K562 (cell line): ENCODE results near the gene RAP2B. TPM values are rescaled to one million over a fixed set of nuclear protein-coding genes. Genes with fewer than 3 reads are reported as not detected.
A peak's percentile ranks its signal among the peaks of the same experiment; 100 is the strongest.

ENCODE experiments used
- AFF4 ChIP-seq: sonication (generic); formaldehyde crosslinking; IDR thresholded peaks from 2 replicates; pipeline ENCODE4 v1.8.0; 2023; ENCODE audit warnings: mild to moderate bottlenecking, missing genetic modification reagents
- BMI1 ChIP-seq: fragments of 150-350 bp; IDR thresholded peaks from 2 replicates; pipeline ENCODE4 v1.6.1; 2014; ENCODE audit warnings: low read length
- CBFA2T3 ChIP-seq: fragments of 450-650 bp; IDR thresholded peaks from 2 replicates; pipeline ENCODE4 v1.6.1; 2017
- CHCHD3 ChIP-seq: fragments of 250-450 bp; sonication (Bioruptor Pico); IDR thresholded peaks from 2 replicates; pipeline ENCODE4 v2.1.2; 2022; ENCODE audit warnings: mild to moderate bottlenecking
- CTBP1 ChIP-seq: fragments of 450-650 bp; IDR thresholded peaks from 2 replicates; pipeline ENCODE4 v1.6.1; 2016; ENCODE audit warnings: borderline replicate concordance
- DACH1 ChIP-seq: fragments of 450-650 bp; IDR thresholded peaks from 2 replicates; pipeline ENCODE4 v1.6.1; 2018; ENCODE audit not compliant: partially characterized antibody
- FOXP4 ChIP-seq: sonication (generic); formaldehyde crosslinking; IDR thresholded peaks from 2 replicates; pipeline ENCODE4 v1.8.0; 2022; ENCODE audit warnings: mild to moderate bottlenecking, missing genetic modification reagents, borderline replicate concordance
- HBP1 ChIP-seq: fragments of 450-650 bp; formaldehyde crosslinking; IDR thresholded peaks from 2 replicates; pipeline ENCODE4 v1.4.0; 2022; ENCODE audit warnings: missing genetic modification characterization
- KDM1A ChIP-seq, 2 experiments: fragments of 450-650 bp; IDR thresholded peaks; 2 replicates each; pipeline ENCODE4 v1.6.1; 2016; ENCODE audit warnings: mild to moderate bottlenecking in 2 of 2
- PCBP1 ChIP-seq: fragments of 200-400 bp; formaldehyde crosslinking; IDR thresholded peaks from 2 replicates; pipeline ENCODE4 v1.6.1; 2018; ENCODE audit warnings: mild to moderate bottlenecking, low read depth, low read length; ENCODE audit not compliant: poor library complexity, severe bottlenecking
- RCOR1 ChIP-seq, 2 experiments: IDR thresholded peaks; 2 replicates each; pipeline ENCODE4 v1.6.1; 2012; ENCODE audit warnings: low read depth in 2 of 2, low read length in 2 of 2, borderline replicate concordance in 1 of 2, improper control_type of control experiment in 1 of 2
- RERE ChIP-seq: sonication (generic); formaldehyde crosslinking; IDR thresholded peaks from 2 replicates; pipeline ENCODE4 v1.8.0; 2023; ENCODE audit warnings: missing genetic modification reagents, mild to moderate bottlenecking, borderline replicate concordance
- ZNF445 ChIP-seq: fragments of 250-450 bp; sonication (Bioruptor Pico); IDR thresholded peaks from 2 replicates; pipeline ENCODE4 v1.4.0; 2020; ENCODE audit warnings: low read depth, mild to moderate bottlenecking, moderate library complexity
- ZNF584 ChIP-seq: fragments of 200-800 bp; sonication (Bioruptor generic); IDR thresholded peaks from 2 replicates; pipeline ENCODE4 v1.6.1; 2016; ENCODE audit warnings: low read depth, mild to moderate bottlenecking, missing genetic modification characterization, missing compliant biosample characterization
- ZNF707 ChIP-seq: fragments of 250-450 bp; sonication (Bioruptor Pico); conservative IDR thresholded peaks from 2 replicates; pipeline ENCODE4 v1.8.0; 2022; ENCODE audit warnings: inconsistent platforms, mild to moderate bottlenecking, moderate library complexity
- ZNF77 ChIP-seq: fragments of 250-450 bp; sonication (Bioruptor Pico); IDR thresholded peaks from 2 replicates; pipeline ENCODE4 v1.5.0; 2020
- polyA plus RNA-seq, 8 experiments: library from polyadenylated mRNA; depleted of rRNA in 4 of 8; stranded (reverse) in 5 of 8; unstranded in 3 of 8; fragments of >200 nt; fragmentation: Nextera tagmentation in 2 of 8; fragmentation: Illumina TruSeq in 1 of 8; extraction: Ambion mirVana in 2 of 8; extraction: Trizol in 1 of 8; gene quantifications; 2 replicates each; pipeline versions ENCODE4 v1.2.1 to v1.2.3, GENCODE V29; 2011 to 2014; ENCODE audit warnings: inconsistent platforms in 1 of 8, missing spikeins in 1 of 8
- total RNA-seq, 7 experiments: library from RNA; depleted of rRNA in 6 of 7; stranded (reverse); fragments of >200 nt in 6 of 7; fragmentation: Illumina TruSeq in 2 of 7; extraction: Trizol in 2 of 7; gene quantifications; 2 replicates each; pipeline versions ENCODE4 v1.2.1 to v1.2.3, GENCODE V29; 2011 to 2021; ENCODE audit warnings: low replicate concordance in 1 of 7

The RAP2B gene
- total and polyA plus RNA-seq, 9 of the 15 experiments (the other 6 are each of a cell fraction or from before 2014, with no cell fraction given), result 9.4 to 31.2 (median 15.8) TPM

GRCh38 chr3:153161138-153161713 is 800 bp upstream of the RAP2B start (continued):
- TF ChIP-seq RERE (no peak), ZNF445 (CRISPR knock-in tag) (no peak), ZNF707 (no peak), BMI1 (no peak), ZNF77 (no peak), DACH1 (peak; percentile 94), PCBP1 (no peak), KDM1A (IDR thresholded peaks at IDR 0.05) (no peak), CHCHD3 (no peak), CTBP1 (no peak), AFF4 (no peak), ZNF584 (no peak), RCOR1 (IDR thresholded peaks at IDR 0.05; ENCODE audit: borderline replicate concordance in 1 of 2, low read depth in 2 of 2, low read length in 2 of 2) (peak in 1 of 2 experiments; percentile 68; a peak in 1 of 4 replicates), HBP1 (0 out of 2 replicates have a peak, but pooled peaks have one; percentile 48), CBFA2T3 (no peak), FOXP4 (CRISPR knock-in tag) (no peak)
